Measurements from ENCODE around the gene CORO7.

CORO7 gene

GRCh38 chr16:4391631-4392381 lies 24.6 kb downstream of the CORO7 start:
- no peak overlapping the region for H3K4me3 ChIP-seq (ENCODE audit: low read length in 2 of 2)
- peaks cover 45 to 53% of the 10 kb centered on the region in 2 donors for H3K4me1 ChIP-seq (ENCODE audit: control insufficient read depth in 2 of 2, insufficient read depth in 1 of 2, low read depth in 1 of 2, low read length in 2 of 2)
- peak overlapping the region; percentile 72 for H2BK120ac ChIP-seq (ENCODE audit: low read depth, low read length)
- H3K79me1 ChIP-seq (ENCODE audit: low read depth, low read length) = peaks cover 3% of the 10 kb centered on the region
- H3K23ac ChIP-seq (ENCODE audit: low read depth, low read length, poor library complexity) = peak overlapping the region; percentile 73
- H2BK15ac ChIP-seq (ENCODE audit: low read length) = peak overlapping the region; percentile 23
- H3K27me3 ChIP-seq (ENCODE audit: control insufficient read depth in 3 of 3, insufficient read depth in 3 of 3, low read depth in 1 of 3, low read length in 3 of 3) = no peaks in the 10 kb centered on the region
- no peak for DNase-seq (ENCODE audit: low spot score)
- H2AFZ ChIP-seq (ENCODE audit: low read length) = peak overlapping the region; percentile 60
- peak overlapping the region; percentile 58 for H3K27ac ChIP-seq (replicated peaks; ENCODE audit: low read length)
- WGBS, 2 donors (ENCODE audit: extremely low coverage in 2 of 2, insufficient read length in 2 of 2, insufficient replicate concordance in 1 of 2) = no CpG with 5 or more reads among the region's 22 CpGs
- H4K8ac ChIP-seq (ENCODE audit: low read depth, low read length) = peak overlapping the region; percentile 43
- H2BK12ac ChIP-seq (ENCODE audit: low read length) = peak overlapping the region; percentile 90
- H3K4me2 ChIP-seq (ENCODE audit: insufficient read depth, low read length, poor library complexity, severe bottlenecking) = no peak overlapping the region
- peak overlapping the region; percentile 83 for H2BK5ac ChIP-seq (ENCODE audit: low read length)
- peak overlapping the region; percentile 84 for H3K4ac ChIP-seq (ENCODE audit: low read length)
- H3K9me3 ChIP-seq (replicated peaks in 1 of 2; ENCODE audit: control insufficient read depth in 2 of 2, insufficient read depth in 1 of 2, low read depth in 1 of 2, low read length in 2 of 2) = no peaks in the 10 kb centered on the region
- peak overlapping the region; percentile 9 for H2AK5ac ChIP-seq (ENCODE audit: low read depth, low read length)
- H3K18ac ChIP-seq (ENCODE audit: low read length) = peak overlapping the region; percentile 95
- H3K14ac ChIP-seq (ENCODE audit: low read length) = peak overlapping the region; percentile 63
- peaks cover 0 to 2% of the 10 kb centered on the region in 2 donors for H3K36me3 ChIP-seq (replicated peaks in 1 of 2; ENCODE audit: control insufficient read depth in 2 of 2, insufficient read depth in 2 of 2, low read length in 2 of 2)
- no peak overlapping the region for H4K91ac ChIP-seq (ENCODE audit: low read depth, low read length, poor library complexity)
- peak overlapping the region; percentile 21 for H3K9ac ChIP-seq (ENCODE audit: low read depth, low read length, poor library complexity)

- no peak overlapping the region for H2BK120ac ChIP-seq (ENCODE audit: low read depth, low read length)
- H4K8ac ChIP-seq (ENCODE audit: low read depth, low read length) = no peak overlapping the region
- peak overlapping the region in 1 of 2 donors; percentile 19 for H3K4me3 ChIP-seq (ENCODE audit: low read length in 2 of 2)
- no CpG with 5 or more reads among the region's 18 CpGs for WGBS, 2 donors (ENCODE audit: extremely low coverage in 2 of 2, insufficient read length in 2 of 2, insufficient replicate concordance in 1 of 2)
- peak overlapping the region; percentile 82 for H3K18ac ChIP-seq (ENCODE audit: low read length)
- H3K79me1 ChIP-seq (ENCODE audit: low read depth, low read length) = peaks cover 3% of the 10 kb centered on the region
- H2BK15ac ChIP-seq (ENCODE audit: low read length) = peak overlapping the region; percentile 25
- no peak overlapping the region for H3K23ac ChIP-seq (ENCODE audit: low read depth, low read length, poor library complexity)
- H3K9me3 ChIP-seq (replicated peaks in 1 of 2; ENCODE audit: control insufficient read depth in 2 of 2, insufficient read depth in 1 of 2, low read depth in 1 of 2, low read length in 2 of 2) = no peaks in the 10 kb centered on the region
- H2AK5ac ChIP-seq (ENCODE audit: low read depth, low read length) = peak overlapping the region; percentile 20
- peak overlapping the region; percentile 61 for H3K9ac ChIP-seq (ENCODE audit: low read depth, low read length, poor library complexity)
- peak overlapping the region; percentile 82 for H2BK12ac ChIP-seq (ENCODE audit: low read length)
- no peak overlapping the region for H2AFZ ChIP-seq (ENCODE audit: low read length)
- H2BK5ac ChIP-seq (ENCODE audit: low read length) = no peak overlapping the region
- DNase-seq (ENCODE audit: low spot score) = no peak
- H3K27me3 ChIP-seq (ENCODE audit: control insufficient read depth in 3 of 3, insufficient read depth in 3 of 3, low read depth in 1 of 3, low read length in 3 of 3) = no peaks in the 10 kb centered on the region
- no peak overlapping the region for H3K4me2 ChIP-seq (ENCODE audit: insufficient read depth, low read length, poor library complexity, severe bottlenecking)
- H3K4ac ChIP-seq (ENCODE audit: low read length) = no peak overlapping the region
- no peak overlapping the region for H4K91ac ChIP-seq (ENCODE audit: low read depth, low read length, poor library complexity)
- no peak overlapping the region for H3K14ac ChIP-seq (ENCODE audit: low read length)
- H3K27ac ChIP-seq (replicated peaks; ENCODE audit: low read length) = no peak overlapping the region
- H3K4me1 ChIP-seq (ENCODE audit: control insufficient read depth in 2 of 2, insufficient read depth in 1 of 2, low read depth in 1 of 2, low read length in 2 of 2) = peaks cover 45 to 53% of the 10 kb centered on the region in 2 donors
- H3K36me3 ChIP-seq (replicated peaks in 1 of 2; ENCODE audit: control insufficient read depth in 2 of 2, insufficient read depth in 2 of 2, low read length in 2 of 2) = peaks cover 0 to 2% of the 10 kb centered on the region in 2 donors
Observed at GRCh38 chr16:4390266-4391260, 25.8 kb downstream of the CORO7 start.

GRCh38 chr16:4389051-4389955 lies 27.1 kb downstream of the CORO7 start:
- peak overlapping the region; percentile 42 for H2AFZ ChIP-seq (ENCODE audit: low read length)
- no peaks in the 10 kb centered on the region for H3K27me3 ChIP-seq (ENCODE audit: control insufficient read depth in 3 of 3, insufficient read depth in 3 of 3, low read depth in 1 of 3, low read length in 3 of 3)
- H3K36me3 ChIP-seq (replicated peaks in 1 of 2; ENCODE audit: control insufficient read depth in 2 of 2, insufficient read depth in 2 of 2, low read length in 2 of 2) = peaks cover 0 to 1% of the 10 kb centered on the region in 2 donors
- no peak overlapping the region for H3K4me2 ChIP-seq (ENCODE audit: insufficient read depth, low read length, poor library complexity, severe bottlenecking)
- H4K91ac ChIP-seq (ENCODE audit: low read depth, low read length, poor library complexity) = no peak overlapping the region
- no peaks in the 10 kb centered on the region for H3K9me3 ChIP-seq (replicated peaks in 1 of 2; ENCODE audit: control insufficient read depth in 2 of 2, insufficient read depth in 1 of 2, low read depth in 1 of 2, low read length in 2 of 2)
- peak overlapping the region; percentile 97 for H2BK15ac ChIP-seq (ENCODE audit: low read length)
- H3K27ac ChIP-seq (replicated peaks; ENCODE audit: low read length) = peak overlapping the region; percentile 36
- peaks cover 47 to 53% of the 10 kb centered on the region in 2 donors for H3K4me1 ChIP-seq (ENCODE audit: control insufficient read depth in 2 of 2, insufficient read depth in 1 of 2, low read depth in 1 of 2, low read length in 2 of 2)
- H3K23ac ChIP-seq (ENCODE audit: low read depth, low read length, poor library complexity) = peak overlapping the region; percentile 85
- H2BK5ac ChIP-seq (ENCODE audit: low read length) = peak overlapping the region; percentile 83
- peaks cover 8% of the 10 kb centered on the region for H3K79me1 ChIP-seq (ENCODE audit: low read depth, low read length)
- H2BK12ac ChIP-seq (ENCODE audit: low read length) = peak overlapping the region; percentile 46
- DNase-seq (ENCODE audit: low spot score) = no peak
- WGBS, 2 donors (ENCODE audit: extremely low coverage in 2 of 2, insufficient read length in 2 of 2, insufficient replicate concordance in 1 of 2) = no CpG with 5 or more reads among the region's 27 CpGs
- no peak overlapping the region for H3K9ac ChIP-seq (ENCODE audit: low read depth, low read length, poor library complexity)
- H2BK120ac ChIP-seq (ENCODE audit: low read depth, low read length) = peak overlapping the region; percentile 99
- no peak overlapping the region for H4K8ac ChIP-seq (ENCODE audit: low read depth, low read length)
- peak overlapping the region; percentile 87 for H3K18ac ChIP-seq (ENCODE audit: low read length)
- H2AK5ac ChIP-seq (ENCODE audit: low read depth, low read length) = peak overlapping the region; percentile 95
- H3K14ac ChIP-seq (ENCODE audit: low read length) = peak overlapping the region; percentile 25
- H3K4ac ChIP-seq (ENCODE audit: low read length) = peak overlapping the region; percentile 93
- no peak overlapping the region for H3K4me3 ChIP-seq (ENCODE audit: low read length in 2 of 2)
